Gastrocnemius medialis (tissue), 4 donors: ENCODE results near the gene TMEM234. TPM values are rescaled to one million over a fixed set of nuclear protein-coding genes. Genes with fewer than 3 reads are reported as not detected.

Source experiments
- ATAC-seq, 2 donors: fragments of 150-250 bp; one replicate each; pipeline ENCODE4 v1.9.1; 2016
- DNase-seq, 2 donors: peaks; one replicate each; pipeline ENCODE4 v3.0.0-alpha.2; 2019
- H3K27ac ChIP-seq, 4 donors: fragments of 200-600 bp; sonication (generic); 1 replicate in 1 of 4; 2 replicates in 3 of 4; pipeline ENCODE4 v1.5.1; 2016 to 2018; ENCODE audit warnings: mild to moderate bottlenecking in 2 of 4, moderate library complexity in 1 of 4
- H3K27me3 ChIP-seq, 3 donors: fragments of 200-600 bp; sonication (generic) in 2 of 3; 1 replicate in 1 of 3; 2 replicates in 2 of 3; pipeline versions ENCODE4 v1.5.1 to v1.6.0; 2016 to 2019; ENCODE audit warnings: mild to moderate bottlenecking in 1 of 3, moderate library complexity in 1 of 3
- H3K36me3 ChIP-seq, 2 donors: fragments of 200-600 bp; sonication (generic) in 1 of 2; one replicate each; pipeline ENCODE4 v1.5.1; 2017 to 2018
- H3K4me1 ChIP-seq, 2 donors: fragments of 200-600 bp; sonication (generic) in 1 of 2; one replicate each; pipeline ENCODE4 v1.5.1; 2016 to 2017; ENCODE audit warnings: mild to moderate bottlenecking in 2 of 2
- H3K4me3 ChIP-seq, 4 donors: fragments of 200-600 bp; sonication (generic) in 3 of 4; 1 replicate in 1 of 4; 2 replicates in 3 of 4; pipeline ENCODE4 v1.5.1; 2016 to 2019; ENCODE audit warnings: mild to moderate bottlenecking in 2 of 4
- H3K9me3 ChIP-seq, 3 donors: fragments of 200-600 bp; sonication (generic) in 2 of 3; 1 replicate in 1 of 3; 2 replicates in 2 of 3; pipeline ENCODE4 v1.5.1; 2016 to 2019
- CTCF ChIP-seq, 5 experiments: fragments of 450-650 bp in 3 of 5; fragments of 200-600 bp in 2 of 5; sonication (generic) in 2 of 5; IDR thresholded peaks in 4 of 5; conservative IDR thresholded peaks in 1 of 5; 1 replicate in 4 of 5; 2 replicates in 1 of 5; pipeline ENCODE4 v1.5.1; 2016 to 2019; ENCODE audit warnings: antibody characterized with exemption in 5 of 5, mild to moderate bottlenecking in 3 of 5, moderate library complexity in 3 of 5
- POLR2A ChIP-seq, 2 donors: fragments of 450-650 bp; IDR thresholded peaks; one replicate each; pipeline ENCODE4 v1.6.1; 2017; ENCODE audit warnings: antibody characterized with exemption in 2 of 2, mild to moderate bottlenecking in 2 of 2, moderate library complexity in 2 of 2
- in situ Hi-C, 4 donors: fragments of 200-750 bp; cut with MboI; loops; one replicate each; pipeline versions ENCODE4 v1.15.0 to v1.8.0; 2017; ENCODE audit warnings: low sequenced_read_pairs in 4 of 4
- intact Hi-C: fragments of 100-400 bp; cut with DNase I; formaldehyde crosslinking; loops from one replicate; pipeline ENCODE4 v1.15.1; 2023; ENCODE audit warnings: low total_unique reads
- total RNA-seq, 4 donors: library from RNA; depleted of rRNA; stranded (reverse); fragments of >200 nt; gene quantifications; one replicate each; pipeline versions ENCODE4 v1.1.0 to v1.2.3, GENCODE V29; 2016

TMEM234 gene
- total RNA-seq, 4 donors from 2014 or later = 1.6 to 4.6 (median 4.4) TPM

DNA sequence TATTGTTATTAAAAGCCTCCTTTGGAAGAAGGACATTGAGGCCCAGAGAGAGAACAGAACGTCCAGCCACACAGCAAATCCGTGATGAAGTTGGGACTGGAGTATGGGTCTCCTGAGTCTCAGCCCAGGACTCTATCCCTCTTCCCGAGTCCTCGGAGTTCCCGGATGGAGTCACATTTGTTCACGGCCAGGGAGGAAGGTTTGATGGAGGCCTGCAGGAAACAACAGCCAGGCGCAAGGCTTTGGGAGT, 43.0 kb downstream of the TMEM234 start:
- peak; percentile 8 to 40 for ATAC-seq
- intact Hi-C loops (loop anchor here (2.0 to 5.0 kb wide), 2 partner anchors 22 to 72 kb away; partner anchors contain the start of genes CCDC28B and KPNA6), in situ Hi-C loops (no loop called here)
- Histone ChIP-seq H3K36me3 (peaks cover 0 to 31% of the 10 kb centered on the region in 2 donors), H3K4me1 (peaks cover 28 to 35% of the 10 kb centered on the region in 2 donors), H3K9me3 (no peaks in the 10 kb centered on the region), H3K27ac (peak overlapping the region; percentile 92 to 98 (median 94)), H3K27me3 (no peaks in the 10 kb centered on the region), H3K4me3 (peak overlapping the region; percentile 69 to 84 (median 76))
- DNase-seq = no peak
- TF ChIP-seq POLR2A (IDR thresholded peaks at IDR 0.05) = no peak
- TF ChIP-seq CTCF (IDR thresholded peaks at IDR 0.05 in 4 of 5, conservative IDR thresholded peaks at IDR 0.05 in 1 of 5) = no peak

GRCh38 chr1:32178380-32179192, 43.6 kb downstream of the TMEM234 start:
- DNase-seq = peak in 1 of 2 donors; percentile 5
- Histone ChIP-seq H3K36me3 (peaks cover 0 to 28% of the 10 kb centered on the region in 2 donors), H3K27me3 (no peaks in the 10 kb centered on the region), H3K4me3 (peak overlapping the region; percentile 69 to 84 (median 76)), H3K27ac (peak overlapping the region; percentile 92 to 98 (median 94)), H3K4me1 (peaks cover 26 to 30% of the 10 kb centered on the region in 2 donors), H3K9me3 (no peaks in the 10 kb centered on the region)
- intact Hi-C loops = loop anchor here (2.0 to 5.0 kb wide), 2 partner anchors 22 to 71 kb away; partner anchors contain the start of genes CCDC28B and KPNA6
- in situ Hi-C loops = no loop called here
- no peak for ATAC-seq
- TF ChIP-seq CTCF (IDR thresholded peaks at IDR 0.05 in 4 of 5, conservative IDR thresholded peaks at IDR 0.05 in 1 of 5) = no peak
- no peak for TF ChIP-seq POLR2A (IDR thresholded peaks at IDR 0.05)

- H3K27ac ChIP-seq = no peak overlapping the region
- no peak overlapping the region for H3K4me3 ChIP-seq
- no peaks in the 10 kb centered on the region for H3K9me3 ChIP-seq
- DNase-seq (peak in 1 of 2 donors; percentile 4), ATAC-seq (no peak)
- no peaks in the 10 kb centered on the region for H3K27me3 ChIP-seq
- H3K36me3 ChIP-seq = peaks cover 0 to 64% of the 10 kb centered on the region in 2 donors
- in situ Hi-C loops = no loop called here
- TF ChIP-seq POLR2A (IDR thresholded peaks at IDR 0.05) = no peak
- no peak for TF ChIP-seq CTCF (IDR thresholded peaks at IDR 0.05 in 4 of 5, conservative IDR thresholded peaks at IDR 0.05 in 1 of 5)
- H3K4me1 ChIP-seq = no peaks in the 10 kb centered on the region
- intact Hi-C loops = no loop called here
These were observed 49.4 kb downstream of the TMEM234 start for GRCh38 chr1:32172621-32173245.

DNA sequence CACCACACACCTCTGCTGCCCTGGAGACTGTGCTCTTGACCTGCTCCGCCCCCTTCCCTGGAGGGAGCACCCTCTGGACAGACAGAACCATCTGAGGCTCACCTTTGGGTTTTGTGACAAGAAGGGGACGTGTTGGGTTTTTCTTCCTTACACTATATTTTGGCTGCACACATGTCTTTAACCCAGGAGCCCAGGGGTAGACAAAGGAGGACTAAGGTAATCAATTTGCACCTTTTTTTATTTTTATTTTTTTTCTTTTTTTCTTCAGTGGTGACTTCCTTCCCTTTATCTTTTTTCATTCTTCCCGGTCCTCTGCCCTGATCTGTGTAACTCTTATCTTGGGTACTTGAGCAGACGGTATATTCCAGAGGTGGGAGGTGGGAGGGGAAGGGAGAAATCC, 51.2 kb downstream of the TMEM234 start:
- intact Hi-C loops (no loop called here), in situ Hi-C loops (no loop called here)
- ATAC-seq (no peak), DNase-seq (no peak)
- H3K4me1 ChIP-seq = peaks cover 0 to under 1% of the 10 kb centered on the region in 2 donors
- no peaks in the 10 kb centered on the region for H3K27me3 ChIP-seq
- TF ChIP-seq POLR2A (IDR thresholded peaks at IDR 0.05) (no peak), CTCF (IDR thresholded peaks at IDR 0.05 in 4 of 5, conservative IDR thresholded peaks at IDR 0.05 in 1 of 5) (no peak)
- no peak overlapping the region for H3K27ac ChIP-seq
- no peak overlapping the region for H3K4me3 ChIP-seq
- H3K36me3 ChIP-seq = peaks cover 0 to 78% of the 10 kb centered on the region in 2 donors
- no peaks in the 10 kb centered on the region for H3K9me3 ChIP-seq

Other genes with a start within 250 kb of the TMEM234 start
- gene KHDRBS1, start 208.5 kb downstream of the TMEM234 start, total RNA-seq = 10 to 100 TPM; 19.9 to 50.3 (median 34.6) TPM
- 10 to 100 TPM in 2 of 4 donors, 1 to 10 TPM in 2; 2.5 to 11.1 (median 6.7) TPM for gene TMEM39B, start 149.4 kb downstream of the TMEM234 start, total RNA-seq
- 10 to 100 TPM; 67.3 to 80.7 (median 74.4) TPM for gene KPNA6, start 114.3 kb downstream of the TMEM234 start, total RNA-seq
- 10 to 100 TPM; 15.7 to 21.0 (median 17.6) TPM for gene TXLNA, start 42.7 kb downstream of the TMEM234 start, total RNA-seq
- 10 to 100 TPM; 16.4 to 79.0 (median 56.8) TPM for gene CCDC28B, start 21.8 kb downstream of the TMEM234 start, total RNA-seq
- gene IQCC, start 16.7 kb downstream of the TMEM234 start, total RNA-seq = under 1 TPM; 0.49 to 0.93 (median 0.83) TPM
- not detected for gene DCDC2B, start 13.3 kb downstream of the TMEM234 start, total RNA-seq
- gene EIF3I, start 54 bp upstream of the TMEM234 start, total RNA-seq = 100 to 1,000 TPM; 211 to 294 (median 245) TPM
- gene FAM167B, start 24.9 kb upstream of the TMEM234 start, total RNA-seq = 1 to 10 TPM; 1.1 to 2.9 (median 2.3) TPM
- gene LCK, start 28.9 kb upstream of the TMEM234 start, total RNA-seq = 1 to 10 TPM in 1 of 4 donors, under 1 TPM in 1, not detected in 2; 0.66 to 1.6 TPM
- 10 to 100 TPM in 2 of 4 donors, 1 to 10 TPM in 2; 8.7 to 23.8 (median 11.8) TPM for gene HDAC1, start 69.7 kb upstream of the TMEM234 start, total RNA-seq
- 1 to 10 TPM in 2 of 4 donors, under 1 TPM in 2; 0.75 to 2.6 (median 1.5) TPM for gene MARCKSL1, start 113.9 kb upstream of the TMEM234 start, total RNA-seq
- 10 to 100 TPM in 1 of 4 donors, 1 to 10 TPM in 2, under 1 TPM in 1; 0.81 to 13.4 (median 2.0) TPM for gene FAM229A, start 140.1 kb upstream of the TMEM234 start, total RNA-seq
- 1 to 10 TPM in 1 of 4 donors, not detected in 3; 1.8 TPM for gene TSSK3, start 140.2 kb upstream of the TMEM234 start, total RNA-seq
- 10 to 100 TPM; 53.8 to 77.8 (median 62.1) TPM for gene BSDC1, start 172.1 kb upstream of the TMEM234 start, total RNA-seq
- gene ZBTB8B, start 242.7 kb upstream of the TMEM234 start, total RNA-seq = not detected